ENCODE data around the gene GAB1.

GAB1 gene

DNA sequence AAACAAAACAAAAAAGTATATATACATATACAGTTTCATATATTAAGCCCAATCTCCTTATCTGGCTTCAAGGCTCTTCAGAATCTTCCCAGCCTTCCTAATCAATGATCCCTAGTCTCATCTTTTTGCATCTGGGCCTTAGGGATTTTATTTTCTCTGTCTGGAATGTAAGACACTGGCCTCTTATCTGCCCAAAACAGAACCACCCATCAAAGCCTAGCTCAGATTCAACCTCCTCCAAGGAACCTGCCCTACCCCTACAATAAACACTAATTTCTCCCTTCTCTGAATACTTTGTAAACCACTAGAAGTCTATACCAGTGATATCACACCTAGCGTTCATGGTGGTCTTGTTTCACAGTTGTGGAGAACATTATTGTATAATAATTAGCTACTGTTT is 23.2 kb upstream of the GAB1 start:
- TF ChIP-seq ZNF274 (IDR thresholded peaks at IDR 0.05; ENCODE audit: low read depth, low read length), result no peak
- H3K4me3 ChIP-seq (ENCODE audit: low read length), result no peak overlapping the region

DNA sequence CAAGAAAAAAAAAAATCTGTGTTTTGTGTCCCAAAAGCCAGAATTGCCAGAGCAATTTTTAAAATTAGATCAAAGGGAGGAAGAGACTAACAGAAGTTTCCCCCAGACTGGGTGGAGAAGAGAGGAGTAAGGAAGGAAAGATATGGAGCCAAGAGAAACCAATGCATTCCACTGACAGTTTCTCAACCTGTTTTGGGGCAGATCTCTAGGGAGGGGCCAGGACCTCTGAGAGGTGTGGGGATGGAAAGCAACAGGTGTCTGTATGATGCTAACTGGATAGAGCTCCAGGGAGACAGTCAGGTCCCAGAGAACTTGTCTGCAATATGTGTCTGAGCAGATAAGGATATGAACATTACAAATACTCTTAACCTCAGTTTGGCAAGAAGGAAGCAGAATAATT is 22.7 kb upstream of the GAB1 start:
- no peak for TF ChIP-seq ZNF274 (IDR thresholded peaks at IDR 0.05; ENCODE audit: low read depth, low read length)
- no peak overlapping the region for H3K4me3 ChIP-seq (ENCODE audit: low read length)

DNA sequence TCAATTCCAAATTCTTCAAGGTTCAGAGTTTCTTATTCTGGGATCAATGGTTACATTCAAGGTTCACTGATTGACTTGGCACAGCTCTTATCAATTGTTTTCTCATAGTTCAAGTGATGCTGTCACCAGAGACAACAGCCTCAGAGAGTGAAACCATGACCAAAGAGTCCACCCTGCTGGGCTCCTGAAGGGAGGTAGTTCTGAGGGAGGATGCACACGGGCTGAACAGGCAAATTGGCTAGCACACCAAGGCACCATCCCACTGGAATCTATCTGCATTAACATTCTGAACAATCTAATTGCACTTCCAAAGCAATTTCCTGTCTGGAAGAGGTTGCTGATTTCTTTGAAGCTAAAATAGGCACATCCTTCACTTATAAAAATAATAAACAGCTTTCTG is 16.6 kb upstream of the GAB1 start:
- no peak overlapping the region for H3K4me3 ChIP-seq (ENCODE audit: low read length)

DNA sequence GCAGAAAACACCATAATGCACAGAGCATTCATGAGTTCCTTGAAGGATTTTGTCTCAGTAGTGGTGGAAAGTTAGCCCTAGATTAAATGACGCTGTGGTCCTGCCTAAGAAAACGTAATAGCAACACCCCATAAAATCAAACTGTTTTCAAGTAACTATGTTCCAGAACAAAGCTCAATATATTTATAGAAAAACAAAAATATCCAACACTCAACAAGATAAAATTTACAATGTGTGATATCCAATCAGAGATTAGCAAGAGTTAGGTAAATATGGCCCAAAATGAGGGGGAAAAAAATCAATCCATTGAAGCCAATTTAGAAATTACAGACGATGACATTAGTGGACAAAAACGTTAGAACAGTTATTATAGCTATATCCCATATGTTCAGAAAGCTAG is 9.9 kb upstream of the GAB1 start:
- H3K4me3 ChIP-seq (ENCODE audit: low read length), result no peak overlapping the region

More for the DNA sequence above, 16.6 kb upstream of the GAB1 start:
- TF ChIP-seq ZNF274 (IDR thresholded peaks at IDR 0.05; ENCODE audit: low read depth, low read length), result no peak

DNA sequence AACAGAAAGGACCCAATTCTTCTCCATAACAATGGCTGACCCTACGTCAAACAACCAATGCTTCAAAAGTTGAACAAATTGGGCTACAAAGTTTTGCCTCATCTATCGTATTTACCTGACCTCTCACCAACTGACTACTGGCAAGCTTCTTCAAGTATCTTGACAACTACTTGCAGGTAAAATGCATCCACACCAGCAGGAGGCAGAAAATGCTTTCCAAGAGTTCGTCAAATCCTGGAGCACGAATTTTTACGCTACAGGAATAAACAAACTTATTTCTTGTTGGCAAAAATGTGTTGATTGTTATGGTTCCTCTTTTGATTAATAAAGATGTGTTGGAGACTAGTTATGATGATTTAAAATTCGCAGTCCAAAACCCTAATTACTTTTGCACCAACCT is 6.7 kb upstream of the GAB1 start:
- H3K4me3 ChIP-seq (ENCODE audit: low read length), result no peak overlapping the region
- no peak for TF ChIP-seq ZNF274 (IDR thresholded peaks at IDR 0.05; ENCODE audit: low read depth, low read length)

More for the DNA sequence above, 9.9 kb upstream of the GAB1 start:
- TF ChIP-seq ZNF274 (IDR thresholded peaks at IDR 0.05; ENCODE audit: low read depth, low read length), result no peak

GRCh38 chr4:143335979-143336780 is 496 bp upstream of the GAB1 start:
- peak overlapping the region; percentile 81 for H3K4me3 ChIP-seq (ENCODE audit: low read length)
- TF ChIP-seq ZNF274 (IDR thresholded peaks at IDR 0.05; ENCODE audit: low read depth, low read length), result no peak

- no peak for TF ChIP-seq ZNF274 (IDR thresholded peaks at IDR 0.05; ENCODE audit: low read depth, low read length)
- peak overlapping the region; percentile 81 for H3K4me3 ChIP-seq (ENCODE audit: low read length)
Measured at GRCh38 chr4:143337600-143338287, 1.1 kb downstream of the GAB1 start.

DNA sequence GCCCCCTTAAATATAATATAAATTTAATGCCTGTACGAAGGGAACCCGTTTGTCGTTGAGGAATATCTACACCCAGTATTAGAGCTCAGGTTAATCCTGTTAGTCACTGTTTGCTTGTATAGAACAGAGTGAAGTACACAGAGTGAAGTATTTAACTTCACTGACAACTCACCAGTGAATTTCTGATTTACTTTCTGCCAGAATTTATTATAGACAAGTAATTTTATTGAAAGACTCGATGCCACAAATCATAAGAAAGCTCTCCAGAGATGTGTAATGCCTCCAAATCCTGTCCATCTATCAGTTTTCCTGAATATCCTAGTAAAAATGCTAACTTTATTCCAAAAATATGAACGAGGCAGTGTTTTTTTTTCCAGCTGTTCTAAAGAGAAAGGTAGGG is 1.6 kb downstream of the GAB1 start:
- H3K4me3 ChIP-seq (ENCODE audit: low read length), result peak overlapping the region; percentile 81; the same call in 1 of the 2 replicates
- TF ChIP-seq ZNF274 (IDR thresholded peaks at IDR 0.05; ENCODE audit: low read depth, low read length), result no peak

DNA sequence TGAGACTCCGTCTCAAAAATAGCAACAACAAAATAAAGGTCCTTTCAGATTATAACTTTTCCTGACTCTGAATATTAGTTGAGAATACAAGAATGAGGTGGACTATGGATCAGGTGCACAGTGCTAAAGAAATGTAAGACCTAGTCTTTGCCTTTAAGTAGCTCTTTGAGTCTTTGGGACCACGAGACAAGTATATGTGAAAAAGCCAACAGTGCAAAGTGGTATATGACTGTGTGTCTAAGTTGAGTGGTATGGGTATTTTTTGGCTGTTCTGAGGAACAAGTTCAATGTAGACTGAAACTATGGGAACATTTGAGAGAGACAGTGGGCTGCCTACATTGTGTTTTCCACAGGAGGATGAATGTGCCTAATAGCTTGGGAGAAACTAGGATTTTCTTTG is 2.8 kb downstream of the GAB1 start:
- H3K4me3 ChIP-seq (ENCODE audit: low read length), result no peak overlapping the region
- no peak for TF ChIP-seq ZNF274 (IDR thresholded peaks at IDR 0.05; ENCODE audit: low read depth, low read length)

GRCh38 chr4:143341186-143341755 is 4.6 kb downstream of the GAB1 start:
- TF ChIP-seq ZNF274 (IDR thresholded peaks at IDR 0.05; ENCODE audit: low read depth, low read length), result no peak
- no peak overlapping the region for H3K4me3 ChIP-seq (ENCODE audit: low read length)

DNA sequence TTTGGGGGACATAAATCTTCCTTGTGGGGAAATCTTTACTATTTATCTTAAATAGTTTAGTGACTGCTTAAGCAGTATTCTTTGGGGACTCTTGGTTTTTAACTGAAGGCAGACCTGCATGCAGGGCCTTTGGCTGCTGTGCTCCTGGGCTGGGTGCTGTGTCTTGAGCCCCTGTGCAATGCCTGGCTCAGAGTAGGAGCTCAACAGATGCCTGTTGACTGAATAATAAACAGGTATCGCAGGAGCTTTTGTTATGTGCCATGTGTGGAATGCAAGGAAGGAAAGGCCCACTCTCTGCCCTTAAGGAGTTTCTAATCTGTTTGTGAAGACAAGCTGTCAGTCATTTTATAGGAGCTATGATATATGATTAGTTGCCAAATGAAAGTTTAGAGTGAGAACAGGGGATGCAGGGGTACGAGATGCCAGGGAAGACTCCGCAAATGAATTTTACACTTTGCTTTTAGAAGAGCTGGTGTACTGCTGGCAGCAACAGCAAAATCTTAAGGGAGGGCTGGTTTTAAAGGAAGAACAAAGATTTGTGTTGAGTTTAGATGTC is 6.7 kb downstream of the GAB1 start:
- TF ChIP-seq ZNF274 (IDR thresholded peaks at IDR 0.05; ENCODE audit: low read depth, low read length), result no peak
- H3K4me3 ChIP-seq (ENCODE audit: low read length), result no peak overlapping the region

GRCh38 chr4:143344041-143344440 is 7.4 kb downstream of the GAB1 start:
- no peak for TF ChIP-seq ZNF274 (IDR thresholded peaks at IDR 0.05; ENCODE audit: low read depth, low read length)
- no peak overlapping the region for H3K4me3 ChIP-seq (ENCODE audit: low read length)

DNA sequence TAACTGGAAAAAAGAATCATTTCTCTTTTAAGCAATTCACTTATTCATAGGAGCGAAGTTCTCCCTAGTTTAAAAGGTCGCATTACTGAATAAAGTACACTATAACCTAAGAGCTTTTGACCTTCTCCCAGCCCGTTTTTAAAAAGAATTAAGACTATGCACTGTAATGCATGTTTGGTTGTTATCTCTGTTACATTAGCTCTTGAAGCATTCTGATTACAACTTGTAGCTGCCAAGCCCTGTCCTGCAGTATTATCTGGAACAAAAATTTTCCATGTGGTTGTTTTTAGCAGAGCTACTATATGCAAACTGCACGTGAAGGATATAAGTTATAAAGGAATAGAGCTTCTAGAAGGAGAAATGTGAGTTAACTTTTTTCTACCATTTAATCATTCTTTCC is 8.1 kb downstream of the GAB1 start:
- no peak overlapping the region for H3K4me3 ChIP-seq (ENCODE audit: low read length)
- no peak for TF ChIP-seq ZNF274 (IDR thresholded peaks at IDR 0.05; ENCODE audit: low read depth, low read length)

DNA sequence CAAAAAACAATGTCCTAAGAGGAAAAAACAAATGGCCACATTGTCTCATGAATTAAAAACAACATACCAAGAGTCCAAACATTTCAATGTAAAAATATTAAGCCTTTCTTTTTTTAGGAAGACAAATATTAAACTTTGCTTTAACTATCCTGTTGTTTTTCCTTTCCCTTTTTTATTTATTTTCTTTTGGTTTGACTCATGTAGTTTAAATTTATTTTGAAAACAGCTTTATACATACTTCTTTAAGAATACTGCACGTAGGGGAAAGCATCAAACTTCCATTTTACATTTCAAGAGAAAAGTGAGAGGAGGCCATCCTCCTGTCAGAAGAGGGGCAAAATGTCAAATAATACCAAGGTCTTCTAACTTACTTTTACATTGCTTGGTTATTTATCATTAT is 8.7 kb downstream of the GAB1 start:
- TF ChIP-seq ZNF274 (IDR thresholded peaks at IDR 0.05; ENCODE audit: low read depth, low read length), result no peak
- no peak overlapping the region for H3K4me3 ChIP-seq (ENCODE audit: low read length)

DNA sequence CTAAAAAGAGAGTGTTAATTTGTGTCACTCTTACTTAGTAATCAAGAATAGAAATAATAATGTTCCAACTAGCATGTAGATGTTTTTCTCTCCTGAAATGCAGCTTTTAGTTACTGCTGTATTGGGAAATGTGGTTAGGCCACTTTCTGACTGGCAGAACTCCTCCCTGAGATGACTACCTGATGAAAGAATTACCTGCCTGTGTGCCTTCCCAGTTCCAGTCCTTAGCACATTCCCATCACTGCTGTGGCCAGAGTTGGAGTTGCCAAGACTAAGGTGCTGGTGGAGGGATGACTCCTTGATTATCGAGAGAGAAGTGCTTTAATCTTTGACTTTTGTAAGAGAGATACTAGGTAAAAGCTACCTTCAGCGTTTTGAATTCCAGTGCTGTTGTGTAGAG is 9.5 kb downstream of the GAB1 start:
- TF ChIP-seq ZNF274 (IDR thresholded peaks at IDR 0.05; ENCODE audit: low read depth, low read length), result no peak
- no peak overlapping the region for H3K4me3 ChIP-seq (ENCODE audit: low read length)
